Natural killer cell (primary cell): ENCODE measurements around the gene NOD1. TPM values are rescaled to one million over a fixed set of nuclear protein-coding genes. Genes with fewer than 3 reads are reported as not detected.

Experiments
- ATAC-seq, 3 donors: fragments of 150-1000 bp in 2 of 3; fragments of 200-7000 bp in 1 of 3; cut with Tn5 transposase; 1 replicate in 1 of 3; 2 replicates in 2 of 3; pipeline ENCODE4 v1.10.0; 2021; ENCODE audit warnings: mild to moderate bottlenecking in 2 of 3, moderate library complexity in 2 of 3
- DNase-seq, 2 donors: peaks; one replicate each; pipeline versions ENCODE4 v3.0.0 to v3.0.0-alpha.2; 2013 to 2021; ENCODE audit warnings: mixed read lengths in 1 of 2
- H3K27ac ChIP-seq: one replicate; pipeline ENCODE4 v1.5.1; 2013; ENCODE audit warnings: mild to moderate bottlenecking, low read length
- H3K27me3 ChIP-seq: one replicate; pipeline ENCODE4 v1.6.1; 2013; ENCODE audit warnings: low read length; ENCODE audit not compliant: control insufficient read depth, insufficient read depth
- H3K36me3 ChIP-seq: one replicate; pipeline ENCODE4 v1.6.1; 2013; ENCODE audit warnings: low read length; ENCODE audit not compliant: control insufficient read depth, insufficient read depth
- H3K4me1 ChIP-seq: one replicate; pipeline ENCODE4 v1.6.1; 2013; ENCODE audit warnings: low read length; ENCODE audit not compliant: control insufficient read depth, insufficient read depth
- H3K4me3 ChIP-seq: one replicate; pipeline ENCODE4 v1.5.1; 2013; ENCODE audit warnings: low read length
- H3K9me3 ChIP-seq: one replicate; pipeline ENCODE4 v1.6.1; 2013; ENCODE audit warnings: low read length; ENCODE audit not compliant: control insufficient read depth, insufficient read depth
- H3K27ac Mint-ChIP-seq, 2 donors: one replicate each; pipeline ENCODE4 v1.8.0; 2022; ENCODE audit warnings: mild to moderate bottlenecking in 2 of 2, mixed read lengths in 2 of 2, moderate library complexity in 1 of 2
- H3K27me3 Mint-ChIP-seq, 2 donors: one replicate each; pipeline ENCODE4 v1.8.0; 2022; ENCODE audit warnings: low read depth in 2 of 2, mixed read lengths in 2 of 2
- H3K36me3 Mint-ChIP-seq: one replicate; pipeline ENCODE4 v1.8.0; 2022; ENCODE audit warnings: mixed read lengths
- H3K4me1 Mint-ChIP-seq, 2 donors: one replicate each; pipeline ENCODE4 v1.8.0; 2022; ENCODE audit warnings: mixed read lengths in 2 of 2
- H3K4me3 Mint-ChIP-seq: one replicate; pipeline ENCODE4 v1.8.0; 2022; ENCODE audit warnings: mild to moderate bottlenecking, moderate library complexity, mixed read lengths
- H3K9me3 Mint-ChIP-seq, 2 donors: one replicate each; pipeline ENCODE4 v1.8.0; 2022; ENCODE audit warnings: mixed read lengths in 2 of 2
- WGBS: methylation state at CpG from one replicate; pipeline ENCODE4 v1.1.7; 2013; ENCODE audit warnings: missing lambda C conversion rate; ENCODE audit not compliant: insufficient coverage; 5-methylcytosine and 5-hydroxymethylcytosine counted together
- intact Hi-C: fragments of 100-400 bp; cut with micrococcal nuclease; formaldehyde crosslinking; loops from one replicate; pipeline ENCODE4 v1.14.2; 2022
- total RNA-seq, 4 donors: library from RNA; stranded (reverse); fragments of 120-200 nt in 1 of 4; gene quantifications; one replicate each; pipeline versions ENCODE4 v1.2.3 to v1.2.4, GENCODE V29; 2013 to 2022
- TF ChIP-seq, protein P1 (sequence below): fragments of 200-600 bp; IDR thresholded peaks from one replicate; pipeline ENCODE4 v1.8.0; 2022; ENCODE audit warnings: antibody characterized with exemption

The NOD1 gene
- total RNA-seq, 3 donors from 2014 or later (not counting 1 experiment from before 2014, with no cell fraction given) = 28.2 to 32.4 (median 31.2) TPM

- Mint-ChIP-seq H3K4me3 (peak overlapping the region; percentile 19), H3K36me3 (no peaks in the 10 kb centered on the region), H3K4me1 (peaks cover 81 to 83% of the 10 kb centered on the region in 2 donors), H3K27me3 (no peaks in the 10 kb centered on the region), H3K9me3 (no peaks in the 10 kb centered on the region), H3K27ac (peak overlapping the region; percentile 12 to 80)
- intact Hi-C loops = no loop called here
- peak; percentile 27 to 38 (median 33) for ATAC-seq
- peaks cover 25% of the 10 kb centered on the region for H3K4me1 ChIP-seq
- H3K36me3 ChIP-seq = no peaks in the 10 kb centered on the region
- no peak overlapping the region for H3K27ac ChIP-seq
- H3K9me3 ChIP-seq = peaks cover 4% of the 10 kb centered on the region
- TF ChIP-seq, protein P1, sequence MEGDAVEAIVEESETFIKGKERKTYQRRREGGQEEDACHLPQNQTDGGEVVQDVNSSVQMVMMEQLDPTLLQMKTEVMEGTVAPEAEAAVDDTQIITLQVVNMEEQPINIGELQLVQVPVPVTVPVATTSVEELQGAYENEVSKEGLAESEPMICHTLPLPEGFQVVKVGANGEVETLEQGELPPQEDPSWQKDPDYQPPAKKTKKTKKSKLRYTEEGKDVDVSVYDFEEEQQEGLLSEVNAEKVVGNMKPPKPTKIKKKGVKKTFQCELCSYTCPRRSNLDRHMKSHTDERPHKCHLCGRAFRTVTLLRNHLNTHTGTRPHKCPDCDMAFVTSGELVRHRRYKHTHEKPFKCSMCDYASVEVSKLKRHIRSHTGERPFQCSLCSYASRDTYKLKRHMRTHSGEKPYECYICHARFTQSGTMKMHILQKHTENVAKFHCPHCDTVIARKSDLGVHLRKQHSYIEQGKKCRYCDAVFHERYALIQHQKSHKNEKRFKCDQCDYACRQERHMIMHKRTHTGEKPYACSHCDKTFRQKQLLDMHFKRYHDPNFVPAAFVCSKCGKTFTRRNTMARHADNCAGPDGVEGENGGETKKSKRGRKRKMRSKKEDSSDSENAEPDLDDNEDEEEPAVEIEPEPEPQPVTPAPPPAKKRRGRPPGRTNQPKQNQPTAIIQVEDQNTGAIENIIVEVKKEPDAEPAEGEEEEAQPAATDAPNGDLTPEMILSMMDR = no peak
- 44% methylated on average over 2 of the region's 2 CpGs for WGBS
- H3K4me3 ChIP-seq = no peak overlapping the region
- DNase-seq = no peak
- no peaks in the 10 kb centered on the region for H3K27me3 ChIP-seq
Observed at GRCh38 chr7:30471205-30471604, 7.4 kb downstream of the NOD1 start.

DNA sequence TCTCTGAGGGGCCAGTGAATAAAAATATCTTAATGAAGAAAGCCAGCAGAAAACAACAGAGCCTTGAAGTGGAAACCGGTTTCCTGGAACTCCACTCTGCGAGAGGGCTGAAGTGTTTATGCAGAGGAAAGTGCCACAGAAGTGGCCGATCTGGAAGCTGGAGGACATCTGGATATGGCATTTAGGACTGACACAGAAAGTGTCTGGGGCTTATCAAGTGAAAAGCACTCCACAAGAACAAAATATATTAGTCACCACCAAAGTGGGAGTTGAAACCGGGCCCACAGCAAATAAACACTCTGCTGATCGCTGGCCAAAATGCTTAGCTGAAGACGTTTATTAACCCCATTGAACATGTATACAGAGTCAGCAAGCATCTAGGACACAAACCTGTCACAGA lies 7.8 kb downstream of the NOD1 start:
- Mint-ChIP-seq H3K4me3 (peak overlapping the region; percentile 19), H3K36me3 (no peaks in the 10 kb centered on the region), H3K27me3 (no peaks in the 10 kb centered on the region), H3K9me3 (no peaks in the 10 kb centered on the region), H3K27ac (peak overlapping the region; percentile 12 to 80), H3K4me1 (peaks cover 81 to 83% of the 10 kb centered on the region in 2 donors)
- Histone ChIP-seq H3K4me3 (no peak overlapping the region), H3K4me1 (peaks cover 25% of the 10 kb centered on the region), H3K36me3 (no peaks in the 10 kb centered on the region), H3K9me3 (peaks cover 4% of the 10 kb centered on the region), H3K27ac (no peak overlapping the region), H3K27me3 (no peaks in the 10 kb centered on the region)
- no peak for DNase-seq
- 50% methylated on average over 6 of the region's 6 CpGs for WGBS
- ATAC-seq = peak in 2 of 3 donors; percentile 5 to 15
- TF ChIP-seq, protein P1 = no peak
- intact Hi-C loops = no loop called here

DNA sequence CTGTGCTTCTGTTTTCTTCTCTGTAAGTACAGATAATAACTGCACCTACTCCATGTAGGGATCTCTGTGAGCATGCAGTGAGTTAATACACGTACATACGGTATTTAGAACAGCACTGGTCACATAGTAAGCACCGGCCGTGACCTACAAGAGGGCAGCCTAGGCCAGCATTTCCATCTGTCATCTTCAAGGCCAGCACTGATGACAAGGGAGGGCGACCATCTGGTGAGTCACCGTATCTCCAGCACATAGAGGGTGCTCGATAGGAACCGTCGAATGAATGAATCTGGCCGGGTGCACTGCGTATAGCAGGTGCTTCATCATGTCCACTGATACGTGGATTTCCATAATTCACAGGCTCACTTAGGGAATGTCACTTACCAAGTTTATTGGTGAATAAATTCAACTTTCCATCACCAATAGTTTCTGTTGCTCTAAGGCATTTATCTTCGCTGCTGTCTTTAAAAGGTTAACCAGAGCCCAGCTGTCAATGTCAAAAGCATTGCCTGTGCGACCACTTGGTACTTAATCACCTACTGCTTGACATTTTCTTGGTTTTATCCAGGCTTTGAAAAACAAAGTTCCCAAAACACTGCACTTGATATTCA lies 8.3 kb downstream of the NOD1 start:
- TF ChIP-seq, protein P1 = no peak
- intact Hi-C loops = no loop called here
- 92% methylated on average over 14 of the region's 14 CpGs for WGBS
- Histone ChIP-seq H3K27ac (no peak overlapping the region), H3K4me3 (no peak overlapping the region), H3K4me1 (peaks cover 28% of the 10 kb centered on the region), H3K9me3 (peaks cover 4% of the 10 kb centered on the region), H3K36me3 (no peaks in the 10 kb centered on the region), H3K27me3 (no peaks in the 10 kb centered on the region)
- Mint-ChIP-seq H3K27me3 (no peaks in the 10 kb centered on the region), H3K27ac (peak overlapping the region; percentile 12 to 80), H3K4me3 (no peak overlapping the region), H3K36me3 (no peaks in the 10 kb centered on the region), H3K9me3 (no peaks in the 10 kb centered on the region), H3K4me1 (peaks cover 81 to 83% of the 10 kb centered on the region in 2 donors)
- no peak for ATAC-seq
- no peak for DNase-seq

- H3K9me3 ChIP-seq = peaks cover 4% of the 10 kb centered on the region
- DNase-seq (no peak), ATAC-seq (no peak)
- no peak overlapping the region for H3K4me3 ChIP-seq
- Mint-ChIP-seq H3K27me3 (no peaks in the 10 kb centered on the region), H3K4me3 (no peak overlapping the region), H3K36me3 (no peaks in the 10 kb centered on the region), H3K27ac (no peak overlapping the region), H3K4me1 (peaks cover 85 to 87% of the 10 kb centered on the region in 2 donors), H3K9me3 (no peaks in the 10 kb centered on the region)
- TF ChIP-seq, protein P1 = no peak
- intact Hi-C loops = no loop called here
- WGBS = 71% methylated on average over 5 of the region's 5 CpGs
- H3K27ac ChIP-seq = no peak overlapping the region
- H3K4me1 ChIP-seq = peaks cover 36% of the 10 kb centered on the region
- H3K36me3 ChIP-seq = no peaks in the 10 kb centered on the region
- no peaks in the 10 kb centered on the region for H3K27me3 ChIP-seq
Observed at GRCh38 chr7:30469303-30469702, 9.3 kb downstream of the NOD1 start.
